IMR-90 (cell line): ENCODE data around the gene KIAA0232. TPM values are rescaled to one million over a fixed set of nuclear protein-coding genes. Genes with fewer than 3 reads are reported as not detected.

ENCODE experiments used
- ATAC-seq: fragments of 200-7000 bp; cut with Tn5 transposase; 2 replicates; pipeline ENCODE4 v1.9.1; 2020; ENCODE audit warnings: low read depth, mild to moderate bottlenecking, moderate library complexity
- BruUV-seq: library from RNA; stranded (reverse); fragments of 400-500 nt; replicated peaks from 2 replicates; lab custom pipeline; 2021; lab: Mats Ljungman, UMichigan
- CTCF ChIA-PET: fragments of 300-600 bp; formaldehyde crosslinking; extraction: SDS; loops from one replicate; lab custom pipeline; 2021; ENCODE audit warnings: antibody characterized with exemption; lab: Yijun Ruan, JAX
- POLR2A ChIA-PET: fragments of 300-600 bp; sonication (Branson Sonifier 250); formaldehyde crosslinking; loops from one replicate; lab custom pipeline; 2022; ENCODE audit warnings: antibody characterized with exemption; ENCODE audit not compliant: unreplicated experiment; lab: Charles Lee
- DNase-seq: peaks from one replicate; pipeline ENCODE4 v3.0.0; 2013
- H2AFZ ChIP-seq: replicated peaks from 2 replicates; pipeline ENCODE3; 2013; ENCODE audit warnings: low read length, mild to moderate bottlenecking; ENCODE audit not compliant: poor library complexity
- H2AK5ac ChIP-seq: 2 replicates; pipeline ENCODE4 v1.6.1; 2013; ENCODE audit warnings: low read depth, low read length, inconsistent platforms
- H2AK9ac ChIP-seq: replicated peaks from 2 replicates; pipeline ENCODE3; 2013; ENCODE audit warnings: mild to moderate bottlenecking, low read depth, low read length, moderate library complexity; ENCODE audit not compliant: poor library complexity
- H2BK120ac ChIP-seq: 2 replicates; pipeline ENCODE4 v1.6.1; 2013; ENCODE audit warnings: low read depth, low read length, inconsistent platforms
- H2BK15ac ChIP-seq: 3 replicates; pipeline ENCODE4 v1.6.1; 2013; ENCODE audit warnings: low read depth, low read length, inconsistent platforms
- H2BK20ac ChIP-seq: 2 replicates; pipeline ENCODE4 v1.6.1; 2013; ENCODE audit warnings: low read depth, mild to moderate bottlenecking, inconsistent platforms, low read length, moderate library complexity
- H2BK5ac ChIP-seq: 2 replicates; pipeline ENCODE4 v1.6.1; 2013; ENCODE audit warnings: mild to moderate bottlenecking, low read depth, low read length, inconsistent platforms; ENCODE audit not compliant: poor library complexity, severe bottlenecking
- H3K14ac ChIP-seq: replicated peaks from 2 replicates; pipeline ENCODE4 v1.6.1; 2013; ENCODE audit warnings: low read depth, low read length, inconsistent platforms
- H3K18ac ChIP-seq: 2 replicates; pipeline ENCODE4 v1.6.1; 2013; ENCODE audit warnings: low read depth, low read length, control low read depth
- H3K23ac ChIP-seq: 2 replicates; pipeline ENCODE4 v1.6.1; 2013; ENCODE audit warnings: low read depth, low read length, inconsistent platforms
- H3K27ac ChIP-seq: 2 replicates; pipeline ENCODE4 v1.5.1; 2013; ENCODE audit warnings: mild to moderate bottlenecking, control low read depth, low read length; ENCODE audit not compliant: insufficient read depth
- H3K27me3 ChIP-seq: 2 replicates; pipeline ENCODE4 v1.6.1; 2013; ENCODE audit warnings: low read length; ENCODE audit not compliant: control insufficient read depth, insufficient read depth
- H3K36me3 ChIP-seq: 2 replicates; pipeline ENCODE4 v1.6.1; 2013; ENCODE audit warnings: low read length, mixed read lengths; ENCODE audit not compliant: control insufficient read depth, insufficient read depth
- H3K4ac ChIP-seq: 2 replicates; pipeline ENCODE4 v1.6.1; 2013; ENCODE audit warnings: low read depth, low read length, inconsistent platforms
- H3K4me1 ChIP-seq: 2 replicates; pipeline ENCODE4 v1.6.1; 2013; ENCODE audit warnings: low read length, mixed read lengths; ENCODE audit not compliant: control insufficient read depth, insufficient read depth
- H3K4me2 ChIP-seq: 2 replicates; pipeline ENCODE4 v1.6.1; 2013; ENCODE audit warnings: low read depth, mild to moderate bottlenecking, control low read depth, low read length, moderate library complexity
- H3K4me3 ChIP-seq: 2 replicates; pipeline ENCODE4 v1.5.1; 2013; ENCODE audit warnings: low read depth, mild to moderate bottlenecking, control low read depth, low read length, moderate library complexity; ENCODE audit not compliant: insufficient read depth
- H3K56ac ChIP-seq: 2 replicates; pipeline ENCODE4 v1.6.1; 2013; ENCODE audit warnings: low read length, inconsistent platforms; ENCODE audit not compliant: insufficient read depth; ENCODE audit errors: extremely low read depth
- H3K79me1 ChIP-seq, 2 experiments: 2 replicates each; pipeline ENCODE4 v1.6.1; 2013; ENCODE audit warnings: low read length in 2 of 2, inconsistent platforms in 1 of 2, low read depth in 1 of 2
- H3K9ac ChIP-seq: 2 replicates; pipeline ENCODE4 v1.6.1; 2013; ENCODE audit warnings: low read depth, low read length, control low read depth
- H3K9me1 ChIP-seq: 2 replicates; pipeline ENCODE4 v1.6.1; 2013; ENCODE audit warnings: low read length, inconsistent platforms; ENCODE audit not compliant: insufficient read depth
- H3K9me3 ChIP-seq: 2 replicates; pipeline ENCODE4 v1.6.1; 2013; ENCODE audit warnings: low read length; ENCODE audit not compliant: control insufficient read depth, insufficient read depth
- H4K20me1 ChIP-seq: 2 replicates; pipeline ENCODE4 v1.6.1; 2013; ENCODE audit warnings: low read length, inconsistent platforms; ENCODE audit not compliant: insufficient read depth
- H4K5ac ChIP-seq: 2 replicates; pipeline ENCODE4 v1.6.1; 2013; ENCODE audit warnings: mild to moderate bottlenecking, low read depth, low read length, control low read depth
- H4K8ac ChIP-seq, 2 experiments: 2 replicates each; pipeline ENCODE4 v1.6.1; 2013; ENCODE audit warnings: low read depth in 2 of 2, low read length in 2 of 2, control low read depth in 1 of 2, inconsistent platforms in 1 of 2
- H4K91ac ChIP-seq: 2 replicates; pipeline ENCODE4 v1.6.1; 2013; ENCODE audit warnings: low read depth, low read length, inconsistent platforms; ENCODE audit not compliant: insufficient read depth
- BHLHE40 ChIP-seq: fragments of 150-350 bp; IDR thresholded peaks from 2 replicates; pipeline ENCODE4 v1.6.1; 2016; ENCODE audit warnings: mild to moderate bottlenecking, low read depth, low read length
- CHD1 ChIP-seq: IDR thresholded peaks from 2 replicates; pipeline ENCODE4 v1.6.1; 2012; ENCODE audit warnings: low read depth, low read length, improper control_type of control experiment
- MXI1 ChIP-seq: IDR thresholded peaks from 2 replicates; pipeline ENCODE4 v1.6.1; 2012; ENCODE audit warnings: low read depth, mild to moderate bottlenecking, low read length, moderate library complexity, borderline replicate concordance
- RAD21 ChIP-seq: IDR thresholded peaks from 2 replicates; pipeline ENCODE4 v1.6.1; 2012; ENCODE audit warnings: low read length, improper control_type of control experiment
- RCOR1 ChIP-seq: IDR thresholded peaks from 2 replicates; pipeline ENCODE4 v1.6.1; 2012; ENCODE audit warnings: mild to moderate bottlenecking, low read length, improper control_type of control experiment; ENCODE audit not compliant: insufficient replicate concordance
- WGBS, 2 experiments: methylation state at CpG; one replicate each; pipeline versions ENCODE4 v1.1.5 to v1.1.7; 2013; ENCODE audit warnings: missing lambda C conversion rate in 2 of 2; ENCODE audit not compliant: insufficient read length in 1 of 2; ENCODE audit errors: extremely low coverage in 2 of 2; 5-methylcytosine and 5-hydroxymethylcytosine counted together
- dilution Hi-C: fragments of 300-500 bp; cut with HindIII; formaldehyde crosslinking; loops from one replicate; pipeline ENCODE4 v1.14.3; 2018; ENCODE audit warnings: low sequenced_read_pairs; ENCODE audit not compliant: unreplicated experiment
- in situ Hi-C: fragments of 300-500 bp; cut with MboI; formaldehyde crosslinking; loops from 3 replicates; pipeline ENCODE4 v1.14.3; 2019; ENCODE audit warnings: low sequenced_read_pairs, inconsistent platforms, mixed read lengths
- intact Hi-C: fragments of 100-400 bp; cut with micrococcal nuclease; formaldehyde crosslinking; loops from 2 replicates; pipeline ENCODE4 v1.10.0; 2022
- polyA plus RNA-seq, 3 experiments: library from polyadenylated mRNA; depleted of rRNA; stranded (reverse); fragments of >200 nt; gene quantifications; 2 replicates each; pipeline ENCODE4 v1.2.3, GENCODE V29; 2012; ENCODE audit warnings: low replicate concordance in 1 of 3
- total RNA-seq: library from RNA; depleted of rRNA; stranded (reverse); fragments of >200 nt; gene quantifications from 2 replicates; pipeline ENCODE4 v1.2.3, GENCODE V29; 2012
- TF ChIP-seq, protein P1 (sequence below): fragments of 150-350 bp; IDR thresholded peaks from 2 replicates; pipeline ENCODE4 v1.6.1; 2017; ENCODE audit warnings: mild to moderate bottlenecking, antibody characterized with exemption, low read length, low read depth
- TF ChIP-seq, protein P2 (sequence below): conservative IDR thresholded peaks from 2 replicates; pipeline ENCODE4 v1.5.1; 2012; ENCODE audit warnings: mild to moderate bottlenecking, low read depth, low read length, improper control_type of control experiment

Gene KIAA0232
- total and polyA plus RNA-seq, 2 of the 4 experiments (the other 2 are of a cell fraction) = 6.8 to 19.5 TPM

DNA sequence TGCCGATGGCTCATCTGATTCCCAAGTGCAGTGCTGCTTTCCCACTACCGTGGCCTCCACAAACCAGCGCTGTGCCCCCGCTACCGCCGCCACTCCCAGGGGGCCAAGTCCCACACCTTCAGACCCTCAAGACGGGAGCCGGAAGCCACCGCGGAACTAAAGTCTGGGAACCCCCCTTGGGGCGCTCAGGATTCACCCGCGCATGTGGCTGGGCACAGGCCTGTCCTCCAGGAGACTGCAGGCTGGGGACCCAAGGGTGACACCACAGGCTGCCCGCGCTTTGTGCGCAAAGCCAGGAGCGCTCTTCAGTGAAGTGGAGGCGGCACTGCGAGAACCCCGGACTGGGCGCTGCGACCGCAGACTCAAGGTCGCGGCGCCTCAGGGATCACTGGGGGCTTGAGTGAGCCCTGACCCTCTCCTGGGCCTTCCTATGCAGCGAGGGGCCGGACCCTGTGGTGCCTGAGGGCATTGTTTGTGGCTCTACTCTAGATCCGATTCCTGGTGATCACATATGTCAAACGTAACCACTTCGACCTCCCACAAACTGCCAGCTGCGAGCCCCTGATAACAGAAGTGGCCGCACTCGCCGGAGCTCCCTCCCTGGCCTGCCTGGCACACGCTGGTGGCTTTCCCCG, 106.7 kb downstream of the KIAA0232 start:
- H2BK20ac ChIP-seq = no peak overlapping the region
- H4K5ac ChIP-seq = no peak overlapping the region
- no peak overlapping the region for H2AK5ac ChIP-seq
- H2AK9ac ChIP-seq = no peak overlapping the region
- H3K18ac ChIP-seq = no peak overlapping the region
- H3K9ac ChIP-seq = no peak overlapping the region
- H3K56ac ChIP-seq = no peak overlapping the region
- in situ Hi-C loops (no loop called here), intact Hi-C loops (no loop called here), dilution Hi-C loops (no loop called here)
- ATAC-seq (no peak), DNase-seq (no peak)
- H3K79me1 ChIP-seq = peaks cover 0 to 13% of the 10 kb centered on the region in 2 experiments; a peak in 1 of 4 replicates
- CTCF ChIA-PET = no interaction called here
- H3K23ac ChIP-seq = no peak overlapping the region
- H4K91ac ChIP-seq = no peak overlapping the region
- TF ChIP-seq, protein P1, sequence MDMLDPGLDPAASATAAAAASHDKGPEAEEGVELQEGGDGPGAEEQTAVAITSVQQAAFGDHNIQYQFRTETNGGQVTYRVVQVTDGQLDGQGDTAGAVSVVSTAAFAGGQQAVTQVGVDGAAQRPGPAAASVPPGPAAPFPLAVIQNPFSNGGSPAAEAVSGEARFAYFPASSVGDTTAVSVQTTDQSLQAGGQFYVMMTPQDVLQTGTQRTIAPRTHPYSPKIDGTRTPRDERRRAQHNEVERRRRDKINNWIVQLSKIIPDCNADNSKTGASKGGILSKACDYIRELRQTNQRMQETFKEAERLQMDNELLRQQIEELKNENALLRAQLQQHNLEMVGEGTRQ = no peak
- TF ChIP-seq, protein P2, sequence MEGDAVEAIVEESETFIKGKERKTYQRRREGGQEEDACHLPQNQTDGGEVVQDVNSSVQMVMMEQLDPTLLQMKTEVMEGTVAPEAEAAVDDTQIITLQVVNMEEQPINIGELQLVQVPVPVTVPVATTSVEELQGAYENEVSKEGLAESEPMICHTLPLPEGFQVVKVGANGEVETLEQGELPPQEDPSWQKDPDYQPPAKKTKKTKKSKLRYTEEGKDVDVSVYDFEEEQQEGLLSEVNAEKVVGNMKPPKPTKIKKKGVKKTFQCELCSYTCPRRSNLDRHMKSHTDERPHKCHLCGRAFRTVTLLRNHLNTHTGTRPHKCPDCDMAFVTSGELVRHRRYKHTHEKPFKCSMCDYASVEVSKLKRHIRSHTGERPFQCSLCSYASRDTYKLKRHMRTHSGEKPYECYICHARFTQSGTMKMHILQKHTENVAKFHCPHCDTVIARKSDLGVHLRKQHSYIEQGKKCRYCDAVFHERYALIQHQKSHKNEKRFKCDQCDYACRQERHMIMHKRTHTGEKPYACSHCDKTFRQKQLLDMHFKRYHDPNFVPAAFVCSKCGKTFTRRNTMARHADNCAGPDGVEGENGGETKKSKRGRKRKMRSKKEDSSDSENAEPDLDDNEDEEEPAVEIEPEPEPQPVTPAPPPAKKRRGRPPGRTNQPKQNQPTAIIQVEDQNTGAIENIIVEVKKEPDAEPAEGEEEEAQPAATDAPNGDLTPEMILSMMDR = no peak
- no peak for TF ChIP-seq BHLHE40
- no peak for TF ChIP-seq RAD21
- no peak for TF ChIP-seq CHD1
- no peak for TF ChIP-seq MXI1
- no peak for TF ChIP-seq RCOR1
- H3K9me1 ChIP-seq = peaks cover 13% of the 10 kb centered on the region
- POLR2A ChIA-PET = no interaction called here
- H3K14ac ChIP-seq = no peak overlapping the region
- H3K36me3 ChIP-seq = no peaks in the 10 kb centered on the region
- H2AFZ ChIP-seq = no peak overlapping the region
- H3K27ac ChIP-seq = no peak overlapping the region
- no peak overlapping the region for H3K4ac ChIP-seq
- H3K4me3 ChIP-seq = no peak overlapping the region
- BruUV-seq = no TSS peak
- H3K4me2 ChIP-seq = no peak overlapping the region
- no peak overlapping the region for H2BK5ac ChIP-seq
- H3K27me3 ChIP-seq = no peaks in the 10 kb centered on the region
- H2BK15ac ChIP-seq = no peak overlapping the region
- H3K9me3 ChIP-seq = no peaks in the 10 kb centered on the region
- no peak overlapping the region for H2BK120ac ChIP-seq
- no peaks in the 10 kb centered on the region for H4K20me1 ChIP-seq
- no peak overlapping the region for H4K8ac ChIP-seq
- 95% methylated on average over 25 of the region's 37 CpGs; no CpG with 5 or more reads in 1 of the 2 experiments for WGBS, 2 experiments
- peaks cover 25% of the 10 kb centered on the region for H3K4me1 ChIP-seq
